Large intestine (tissue), 3 donors: ENCODE data around the gene JUNB. TPM values are rescaled to one million over a fixed set of nuclear protein-coding genes. Genes with fewer than 3 reads are reported as not detected.

Experiments used
- DNase-seq, 2 donors: peaks; one replicate each; pipeline versions ENCODE4 v3.0.0 to v3.0.0-alpha.2; 2013
- H3K27ac ChIP-seq: one replicate; pipeline ENCODE4 v1.5.1; 2013; ENCODE audit warnings: low read length
- H3K27me3 ChIP-seq: 2 replicates; pipeline ENCODE4 v1.6.1; 2013; ENCODE audit warnings: low read length; ENCODE audit not compliant: control insufficient read depth, insufficient read depth
- H3K36me3 ChIP-seq: 2 replicates; pipeline ENCODE4 v1.6.1; 2013; ENCODE audit warnings: low read length; ENCODE audit not compliant: control insufficient read depth, insufficient read depth
- H3K4me1 ChIP-seq: one replicate; pipeline ENCODE4 v1.6.1; 2013; ENCODE audit warnings: low read length; ENCODE audit not compliant: control insufficient read depth, insufficient read depth
- H3K4me3 ChIP-seq: one replicate; pipeline ENCODE4 v1.5.1; 2013; ENCODE audit warnings: low read length
- H3K9me3 ChIP-seq: one replicate; pipeline ENCODE4 v1.6.1; 2013; ENCODE audit warnings: mild to moderate bottlenecking, low read depth, low read length, moderate library complexity; ENCODE audit not compliant: control insufficient read depth
- WGBS: methylation state at CpG from one replicate; pipeline ENCODE4 v1.1.5; 2013; ENCODE audit warnings: low lambda C conversion rate; ENCODE audit not compliant: insufficient coverage; 5-methylcytosine and 5-hydroxymethylcytosine counted together
- polyA plus RNA-seq: library from polyadenylated mRNA; unstranded; fragments of 120-200 nt; gene quantifications from one replicate; pipeline ENCODE4 v1.2.1, GENCODE V29; 2013

Gene JUNB
- polyA plus RNA-seq, 1 donor: 333 TPM

GRCh38 chr19:12834566-12834943, 43.3 kb downstream of the JUNB start, which contains the start of gene RTBDN:
TSS of gene RTBDN (minus strand) at chr19:12834579. CDS start at chr19:12829979, 4,600 bp downstream.
- Histone ChIP-seq H3K4me3 (peak within 1 kb of the TSS; percentile 24), H3K27ac (no peak within 1 kb of the TSS), H3K4me1 (no peaks in the 10 kb centered on the region), H3K9me3 (peaks cover 17% of the 10 kb centered on the region), H3K27me3 (peaks cover 90% of the 10 kb centered on the region), H3K36me3 (no peaks in the 10 kb centered on the region)
- no peak for DNase-seq
- no CpG with 5 or more reads among the region's 20 CpGs for WGBS

- H3K9me3 ChIP-seq: peaks cover 17% of the 10 kb centered on the region
- no peak overlapping the region for H3K27ac ChIP-seq
- peak in 1 of 2 donors; percentile 31 for DNase-seq
- H3K4me3 ChIP-seq: no peak overlapping the region
- peaks cover 90% of the 10 kb centered on the region for H3K27me3 ChIP-seq
- WGBS: no CpG with 5 or more reads among the region's 39 CpGs
- H3K4me1 ChIP-seq: no peaks in the 10 kb centered on the region
- H3K36me3 ChIP-seq: no peaks in the 10 kb centered on the region
These were observed 43.9 kb downstream of the JUNB start for GRCh38 chr19:12834976-12835757.

- Histone ChIP-seq H3K4me3 (no peak overlapping the region), H3K36me3 (no peaks in the 10 kb centered on the region), H3K9me3 (peaks cover 27% of the 10 kb centered on the region), H3K27ac (no peak overlapping the region), H3K27me3 (peaks cover 94% of the 10 kb centered on the region), H3K4me1 (peaks cover 9% of the 10 kb centered on the region)
- no peak for DNase-seq
- WGBS: no CpG with 5 or more reads among the region's 6 CpGs
These were observed 45.2 kb downstream of the JUNB start for GRCh38 chr19:12836529-12836863.

GRCh38 chr19:12837225-12837624, 45.9 kb downstream of the JUNB start:
- Histone ChIP-seq H3K9me3 (peaks cover 27% of the 10 kb centered on the region), H3K4me3 (no peak overlapping the region), H3K27me3 (peaks cover 95% of the 10 kb centered on the region), H3K4me1 (peaks cover 9% of the 10 kb centered on the region), H3K27ac (no peak overlapping the region), H3K36me3 (no peaks in the 10 kb centered on the region)
- WGBS: 80% methylated on average over 2 of the region's 4 CpGs
- DNase-seq: no peak

DNA sequence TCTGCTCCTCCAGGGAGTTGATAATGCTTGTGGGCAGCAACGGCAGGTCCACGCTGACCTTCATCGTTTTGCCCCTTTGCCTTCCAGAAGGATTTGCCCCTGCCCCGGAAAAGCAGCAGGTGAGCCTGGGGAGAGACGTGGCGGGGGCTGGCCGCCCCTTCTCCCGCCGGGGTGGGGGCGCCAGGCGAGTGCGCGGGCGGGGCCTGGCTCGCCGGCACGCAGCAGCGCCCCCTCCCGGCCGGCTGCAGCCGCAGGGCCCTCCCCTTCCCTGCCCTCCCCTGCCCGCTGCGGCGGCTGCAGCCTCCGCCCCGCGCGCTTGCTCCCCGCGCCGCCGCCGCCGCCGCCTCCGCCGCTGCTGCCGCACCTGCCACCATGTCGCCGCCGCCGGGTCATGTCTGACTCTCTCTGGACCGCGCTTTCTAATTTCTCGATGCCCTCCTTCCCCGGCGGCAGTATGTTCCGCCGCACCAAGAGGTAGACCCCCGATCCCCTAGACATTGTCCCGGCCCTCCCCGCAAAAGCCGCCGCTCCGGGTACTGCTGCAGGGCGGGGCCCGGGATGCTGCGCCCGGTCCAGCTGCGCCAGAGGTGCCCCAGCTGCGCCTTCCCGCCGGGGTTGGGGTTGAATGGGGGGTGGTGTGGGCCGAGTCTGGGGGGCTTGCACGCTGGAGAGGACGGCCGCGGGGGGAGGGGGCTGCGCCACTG, 47.0 kb downstream of the JUNB start, which contains the start of gene MAST1:
Gene MAST1, plus strand, starts transcription at position 334 of the 704 bp plus-strand sequence. Its CDS starts 58 bp downstream, at position 392.
- Histone ChIP-seq H3K27ac (no peak within 1 kb of the TSS), H3K27me3 (peaks cover 92% of the 10 kb centered on the region), H3K9me3 (peaks cover 25% of the 10 kb centered on the region), H3K36me3 (no peaks in the 10 kb centered on the region), H3K4me1 (peaks cover 9% of the 10 kb centered on the region), H3K4me3 (peak within 1 kb of the TSS; percentile 31)
- peak in 1 of 2 donors; percentile 43 for DNase-seq
- no CpG with 5 or more reads among the region's 69 CpGs for WGBS

DNA sequence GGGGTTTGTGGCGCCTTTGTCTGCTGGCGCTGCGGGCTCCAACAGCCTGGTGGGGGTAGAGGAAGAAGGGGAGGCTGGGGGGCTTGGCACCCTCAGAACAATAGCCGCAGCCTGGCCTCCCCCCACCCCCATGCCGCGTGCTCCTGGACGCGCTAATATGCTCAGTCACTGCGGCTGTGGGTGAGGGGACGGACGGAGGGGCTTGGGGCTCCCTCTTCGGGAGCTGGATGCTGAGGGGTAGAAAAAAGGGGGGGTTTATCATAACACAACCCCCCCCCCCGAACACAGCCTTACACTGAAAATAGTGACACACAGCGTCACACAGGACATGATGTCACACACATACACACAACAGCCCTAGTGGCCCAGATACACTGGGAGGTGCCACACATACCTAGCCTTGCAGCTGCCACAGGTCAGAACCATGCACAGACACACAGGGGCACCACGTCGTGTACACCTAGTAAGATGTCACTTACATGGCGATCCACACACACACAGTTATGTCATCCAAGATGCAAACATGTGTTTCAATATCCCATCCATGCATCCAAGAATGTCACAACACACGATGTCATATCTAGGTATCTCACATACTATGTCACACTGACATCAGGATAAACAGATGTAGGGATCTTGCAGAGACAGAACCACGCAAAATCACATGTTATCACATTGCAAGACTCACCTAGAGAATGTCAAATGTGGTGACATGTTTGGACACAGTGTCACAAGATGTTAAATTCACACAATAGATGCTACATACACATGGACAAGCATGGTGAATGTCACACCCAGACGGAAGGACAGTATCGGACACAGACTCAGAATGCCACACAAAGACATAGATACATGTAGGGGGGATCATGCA, 47.8 kb downstream of the JUNB start:
- Histone ChIP-seq H3K27ac (no peak overlapping the region), H3K36me3 (no peaks in the 10 kb centered on the region), H3K27me3 (peaks cover 89% of the 10 kb centered on the region), H3K4me3 (peak overlapping the region; percentile 31), H3K9me3 (peaks cover 24% of the 10 kb centered on the region), H3K4me1 (peaks cover 9% of the 10 kb centered on the region)
- WGBS: no CpG with 5 or more reads among the region's 21 CpGs
- DNase-seq: no peak

GRCh38 chr19:12840091-12841079, 49.1 kb downstream of the JUNB start:
- DNase-seq: peak; percentile 35 to 45
- no peaks in the 10 kb centered on the region for H3K36me3 ChIP-seq
- H3K27ac ChIP-seq: no peak overlapping the region
- peaks cover 9% of the 10 kb centered on the region for H3K4me1 ChIP-seq
- H3K9me3 ChIP-seq: peaks cover 17% of the 10 kb centered on the region
- H3K4me3 ChIP-seq: peak overlapping the region; percentile 6
- H3K27me3 ChIP-seq: peaks cover 80% of the 10 kb centered on the region
- WGBS: no CpG with 5 or more reads among the region's 43 CpGs

GRCh38 chr19:12841094-12841493, 49.8 kb downstream of the JUNB start:
- H3K9me3 ChIP-seq: peaks cover 15% of the 10 kb centered on the region
- H3K4me3 ChIP-seq: peak overlapping the region; percentile 6
- peaks cover 9% of the 10 kb centered on the region for H3K4me1 ChIP-seq
- no CpG with 5 or more reads among the region's 29 CpGs for WGBS
- DNase-seq: peak; percentile 24 to 28
- peaks cover 77% of the 10 kb centered on the region for H3K27me3 ChIP-seq
- H3K27ac ChIP-seq: no peak overlapping the region
- H3K36me3 ChIP-seq: no peaks in the 10 kb centered on the region

DNA sequence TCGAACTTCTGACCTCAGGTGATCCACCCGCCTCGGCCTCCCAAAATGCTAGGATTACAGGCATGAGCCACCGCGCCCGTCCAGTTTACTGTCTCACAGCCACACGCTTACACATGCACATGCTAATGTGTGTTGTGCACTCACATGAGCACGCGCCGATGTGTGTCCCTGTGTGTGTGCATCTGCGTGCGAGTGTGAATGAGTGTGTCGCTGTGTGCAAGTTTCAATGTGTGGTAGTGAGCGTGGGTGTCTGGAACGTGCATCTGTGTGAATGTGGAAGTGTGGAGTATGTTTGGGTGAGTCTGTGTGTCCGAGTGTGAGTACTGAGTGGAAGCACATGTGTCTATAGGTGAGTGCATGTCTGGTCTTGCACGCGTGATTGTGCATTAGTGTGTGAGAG, 51.2 kb downstream of the JUNB start:
- H3K4me3 ChIP-seq: no peak overlapping the region
- H3K27me3 ChIP-seq: peaks cover 70% of the 10 kb centered on the region
- no peaks in the 10 kb centered on the region for H3K36me3 ChIP-seq
- no CpG with 5 or more reads among the region's 18 CpGs for WGBS
- peaks cover 15% of the 10 kb centered on the region for H3K9me3 ChIP-seq
- peaks cover 12% of the 10 kb centered on the region for H3K4me1 ChIP-seq
- H3K27ac ChIP-seq: no peak overlapping the region
- no peak for DNase-seq
